Liver (tissue), 9 donors: ENCODE measurements around the gene UBE2QL1. TPM values are rescaled to one million over a fixed set of nuclear protein-coding genes. Genes with fewer than 3 reads are reported as not detected.

ENCODE experiments used
- DNase-seq: peaks from one replicate; pipeline ENCODE4 v3.0.0-alpha.2; 2017; ENCODE audit warnings: low spot score
- H3K27ac ChIP-seq, 2 donors: one replicate each; pipeline ENCODE4 v1.7.0; 2013; ENCODE audit warnings: inconsistent platforms in 2 of 2, low read length in 2 of 2, control low read depth in 1 of 2, low read depth in 1 of 2, mild to moderate bottlenecking in 1 of 2
- H3K27me3 ChIP-seq, 4 donors: one replicate each; pipeline versions ENCODE4 v1.6.1 to v1.7.0; 2013; ENCODE audit warnings: low read length in 3 of 4, inconsistent platforms in 1 of 4, mild to moderate bottlenecking in 1 of 4, moderate library complexity in 1 of 4; ENCODE audit not compliant: control insufficient read depth in 4 of 4, insufficient read depth in 4 of 4
- H3K36me3 ChIP-seq, 4 donors: one replicate each; pipeline versions ENCODE4 v1.6.1 to v1.7.0; 2013; ENCODE audit warnings: low read length in 3 of 4, mild to moderate bottlenecking in 3 of 4, low read depth in 1 of 4, moderate library complexity in 1 of 4; ENCODE audit not compliant: control insufficient read depth in 4 of 4, insufficient read depth in 3 of 4
- H3K4me1 ChIP-seq, 4 donors: one replicate each; pipeline versions ENCODE4 v1.6.1 to v1.7.0; 2013; ENCODE audit warnings: low read length in 3 of 4, mild to moderate bottlenecking in 3 of 4, moderate library complexity in 1 of 4; ENCODE audit not compliant: control insufficient read depth in 4 of 4, insufficient read depth in 4 of 4
- H3K4me3 ChIP-seq, 3 donors: one replicate each; pipeline versions ENCODE4 v1.6.1 to v1.7.0; 2013; ENCODE audit warnings: low read length in 3 of 3, control low read depth in 1 of 3, low read depth in 1 of 3, mild to moderate bottlenecking in 1 of 3
- H3K9ac ChIP-seq, 2 donors: one replicate each; pipeline ENCODE4 v1.7.0; 2013; ENCODE audit warnings: low read length in 2 of 2, mild to moderate bottlenecking in 2 of 2, moderate library complexity in 2 of 2, control low read depth in 1 of 2, low read depth in 1 of 2
- H3K9me3 ChIP-seq, 4 donors: one replicate each; pipeline versions ENCODE4 v1.6.1 to v1.7.0; 2013; ENCODE audit warnings: low read length in 3 of 4; ENCODE audit not compliant: control insufficient read depth in 4 of 4
- EGR1 ChIP-seq, 2 donors: IDR thresholded peaks; 2 replicates each; pipeline ENCODE4 v1.6.1; 2016 to 2018; ENCODE audit warnings: antibody characterized with exemption in 2 of 2, low read depth in 2 of 2
- FOXA1 ChIP-seq: IDR thresholded peaks from 2 replicates; pipeline ENCODE4 v1.6.1; 2016; ENCODE audit warnings: antibody characterized with exemption
- FOXA2 ChIP-seq: IDR thresholded peaks from 2 replicates; pipeline ENCODE4 v1.6.1; 2016; ENCODE audit warnings: antibody characterized with exemption
- GABPA ChIP-seq, 2 donors: IDR thresholded peaks in 1 of 2; conservative IDR thresholded peaks in 1 of 2; 2 replicates each; pipeline ENCODE4 v1.6.1; 2016; ENCODE audit warnings: antibody characterized with exemption in 2 of 2, mild to moderate bottlenecking in 1 of 2, moderate library complexity in 1 of 2
- HNF4A ChIP-seq, 2 donors: conservative IDR thresholded peaks; 2 replicates each; pipeline ENCODE4 v1.6.1; 2016; ENCODE audit warnings: antibody characterized with exemption in 2 of 2, mild to moderate bottlenecking in 2 of 2
- HNF4G ChIP-seq: IDR thresholded peaks from 2 replicates; pipeline ENCODE4 v1.6.1; 2016; ENCODE audit warnings: antibody characterized with exemption
- JUND ChIP-seq, 2 donors: IDR thresholded peaks; 2 replicates each; pipeline ENCODE4 v1.6.1; 2016; ENCODE audit warnings: antibody characterized with exemption in 2 of 2
- NR2F2 ChIP-seq: IDR thresholded peaks from 2 replicates; pipeline ENCODE4 v1.6.1; 2016; ENCODE audit warnings: antibody characterized with exemption
- RAD21 ChIP-seq, 2 donors: IDR thresholded peaks; 2 replicates each; pipeline ENCODE4 v1.6.1; 2016; ENCODE audit warnings: antibody characterized with exemption in 2 of 2, mild to moderate bottlenecking in 2 of 2
- RXRA ChIP-seq, 2 donors: IDR thresholded peaks; 2 replicates each; pipeline ENCODE4 v1.6.1; 2017 to 2018; ENCODE audit warnings: antibody characterized with exemption in 2 of 2, mild to moderate bottlenecking in 1 of 2
- SP1 ChIP-seq: IDR thresholded peaks from 2 replicates; pipeline ENCODE4 v1.6.1; 2018; ENCODE audit warnings: antibody characterized with exemption, mild to moderate bottlenecking
- TAF1 ChIP-seq: conservative IDR thresholded peaks from 2 replicates; pipeline ENCODE4 v1.6.1; 2016; ENCODE audit warnings: antibody characterized with exemption, mild to moderate bottlenecking
- YY1 ChIP-seq: IDR thresholded peaks from 2 replicates; pipeline ENCODE4 v1.6.1; 2016; ENCODE audit warnings: antibody characterized with exemption, mild to moderate bottlenecking
- WGBS: extraction: QIAGEN DNeasy Blood & Tissue Kit; methylation state at CpG from one replicate; pipeline ENCODE4 v1.1.7; 2013; 5-methylcytosine and 5-hydroxymethylcytosine counted together
- polyA plus RNA-seq, 2 donors: library from polyadenylated mRNA; stranded (reverse) in 1 of 2; unstranded in 1 of 2; fragments of 200-250 nt in 1 of 2; fragments of >200 nt in 1 of 2; fragmentation: Nextera tagmentation in 1 of 2; extraction: Ambion mirVana in 1 of 2; gene quantifications; one replicate each; pipeline versions ENCODE4 v1.2.1 to v1.2.3, GENCODE V29; 2013 to 2015
- total RNA-seq, 2 donors: library from RNA; depleted of rRNA; stranded (reverse); fragments of >200 nt; gene quantifications; one replicate each; pipeline ENCODE4 v1.2.3, GENCODE V29; 2014
- TF ChIP-seq, protein P1 (sequence below): fragments of 150-350 bp; IDR thresholded peaks from 2 replicates; pipeline ENCODE4 v1.5.1; 2017; ENCODE audit warnings: improper control_type of control experiment, low read depth, low read length; ENCODE audit not compliant: missing input control
- TF ChIP-seq, protein P2 (sequence below): IDR thresholded peaks from 2 replicates; pipeline ENCODE4 v1.6.1; 2016; ENCODE audit warnings: antibody characterized with exemption, mild to moderate bottlenecking
- TF ChIP-seq, protein P3 (sequence below): IDR thresholded peaks from 2 replicates; pipeline ENCODE4 v1.6.1; 2016; ENCODE audit warnings: antibody characterized with exemption
- TF ChIP-seq, protein P4 (sequence below): IDR thresholded peaks from 2 replicates; pipeline ENCODE4 v1.6.1; 2016; ENCODE audit warnings: antibody characterized with exemption
- TF ChIP-seq, protein P5 (sequence below): IDR thresholded peaks from 2 replicates; pipeline ENCODE4 v1.6.1; 2016; ENCODE audit warnings: antibody characterized with exemption
- donor health status: healthy.
- donor health status: healthy.
- donor health status: healthy.
- donor health status: healthy.
- donor health status: healthy.

UBE2QL1 gene
- total and polyA plus RNA-seq, 4 donors = 0.09 to 1.9 (median 0.36) TPM

DNA sequence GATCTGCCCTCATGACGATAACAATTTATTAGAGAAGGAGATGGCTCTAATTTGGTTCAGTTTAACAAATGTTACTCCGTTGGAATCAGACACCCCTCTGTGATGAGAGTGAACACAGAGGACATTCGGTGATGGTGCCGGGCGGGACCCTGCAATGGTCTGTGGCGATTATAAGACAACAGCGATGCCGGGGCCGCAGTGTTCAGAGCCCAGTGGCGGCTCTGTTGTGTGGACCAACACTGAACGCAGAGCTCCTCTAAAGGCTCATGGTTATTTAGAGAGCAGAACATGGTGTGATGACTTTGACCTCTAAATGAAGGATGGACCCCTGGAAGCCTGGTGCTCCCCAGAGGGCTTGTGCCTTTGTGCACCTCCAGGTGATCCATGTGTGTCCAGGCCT, 21.2 kb downstream of the UBE2QL1 start (continued):
- TF ChIP-seq, protein P1, sequence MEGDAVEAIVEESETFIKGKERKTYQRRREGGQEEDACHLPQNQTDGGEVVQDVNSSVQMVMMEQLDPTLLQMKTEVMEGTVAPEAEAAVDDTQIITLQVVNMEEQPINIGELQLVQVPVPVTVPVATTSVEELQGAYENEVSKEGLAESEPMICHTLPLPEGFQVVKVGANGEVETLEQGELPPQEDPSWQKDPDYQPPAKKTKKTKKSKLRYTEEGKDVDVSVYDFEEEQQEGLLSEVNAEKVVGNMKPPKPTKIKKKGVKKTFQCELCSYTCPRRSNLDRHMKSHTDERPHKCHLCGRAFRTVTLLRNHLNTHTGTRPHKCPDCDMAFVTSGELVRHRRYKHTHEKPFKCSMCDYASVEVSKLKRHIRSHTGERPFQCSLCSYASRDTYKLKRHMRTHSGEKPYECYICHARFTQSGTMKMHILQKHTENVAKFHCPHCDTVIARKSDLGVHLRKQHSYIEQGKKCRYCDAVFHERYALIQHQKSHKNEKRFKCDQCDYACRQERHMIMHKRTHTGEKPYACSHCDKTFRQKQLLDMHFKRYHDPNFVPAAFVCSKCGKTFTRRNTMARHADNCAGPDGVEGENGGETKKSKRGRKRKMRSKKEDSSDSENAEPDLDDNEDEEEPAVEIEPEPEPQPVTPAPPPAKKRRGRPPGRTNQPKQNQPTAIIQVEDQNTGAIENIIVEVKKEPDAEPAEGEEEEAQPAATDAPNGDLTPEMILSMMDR = no peak
- TF ChIP-seq HNF4A (conservative IDR thresholded peaks at IDR 0.05) (no peak), RXRA (IDR thresholded peaks at IDR 0.05) (no peak)

DNA sequence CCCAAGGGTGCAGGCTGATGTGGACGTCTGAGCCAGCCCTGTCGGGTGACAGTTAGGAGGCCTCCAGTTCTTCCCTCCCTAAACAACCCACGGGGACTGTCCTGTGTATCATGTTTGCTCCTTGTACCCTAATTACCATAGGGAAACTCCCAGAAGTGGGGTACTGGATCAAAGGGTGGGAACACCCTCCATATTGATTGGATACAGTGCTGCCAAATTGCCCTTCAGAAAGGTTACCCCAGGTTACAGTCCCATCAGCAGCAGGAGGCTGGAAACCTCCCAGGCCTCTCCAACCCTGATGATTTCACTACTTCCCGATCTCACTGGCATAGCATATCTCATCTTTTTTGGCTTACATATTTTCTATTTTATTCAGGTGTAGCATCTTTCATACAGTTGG, 22.0 kb downstream of the UBE2QL1 start:
- WGBS = 37% methylated on average over 4 of the region's 4 CpGs
- Histone ChIP-seq H3K4me1 (peaks cover 2 to 11% (median 10%) of the 10 kb centered on the region in 4 donors), H3K9me3 (no peaks in the 10 kb centered on the region), H3K27me3 (no peaks in the 10 kb centered on the region), H3K27ac (no peak overlapping the region), H3K36me3 (no peaks in the 10 kb centered on the region), H3K9ac (no peak overlapping the region), H3K4me3 (no peak overlapping the region)
- no peak for DNase-seq
- peak; percentile 93 for TF ChIP-seq RXRA (IDR thresholded peaks at IDR 0.05)
- TF ChIP-seq HNF4G = peak; percentile 47
- peak in 1 of 2 donors; percentile 31 for TF ChIP-seq JUND (IDR thresholded peaks at IDR 0.05)
- TF ChIP-seq, protein P2, sequence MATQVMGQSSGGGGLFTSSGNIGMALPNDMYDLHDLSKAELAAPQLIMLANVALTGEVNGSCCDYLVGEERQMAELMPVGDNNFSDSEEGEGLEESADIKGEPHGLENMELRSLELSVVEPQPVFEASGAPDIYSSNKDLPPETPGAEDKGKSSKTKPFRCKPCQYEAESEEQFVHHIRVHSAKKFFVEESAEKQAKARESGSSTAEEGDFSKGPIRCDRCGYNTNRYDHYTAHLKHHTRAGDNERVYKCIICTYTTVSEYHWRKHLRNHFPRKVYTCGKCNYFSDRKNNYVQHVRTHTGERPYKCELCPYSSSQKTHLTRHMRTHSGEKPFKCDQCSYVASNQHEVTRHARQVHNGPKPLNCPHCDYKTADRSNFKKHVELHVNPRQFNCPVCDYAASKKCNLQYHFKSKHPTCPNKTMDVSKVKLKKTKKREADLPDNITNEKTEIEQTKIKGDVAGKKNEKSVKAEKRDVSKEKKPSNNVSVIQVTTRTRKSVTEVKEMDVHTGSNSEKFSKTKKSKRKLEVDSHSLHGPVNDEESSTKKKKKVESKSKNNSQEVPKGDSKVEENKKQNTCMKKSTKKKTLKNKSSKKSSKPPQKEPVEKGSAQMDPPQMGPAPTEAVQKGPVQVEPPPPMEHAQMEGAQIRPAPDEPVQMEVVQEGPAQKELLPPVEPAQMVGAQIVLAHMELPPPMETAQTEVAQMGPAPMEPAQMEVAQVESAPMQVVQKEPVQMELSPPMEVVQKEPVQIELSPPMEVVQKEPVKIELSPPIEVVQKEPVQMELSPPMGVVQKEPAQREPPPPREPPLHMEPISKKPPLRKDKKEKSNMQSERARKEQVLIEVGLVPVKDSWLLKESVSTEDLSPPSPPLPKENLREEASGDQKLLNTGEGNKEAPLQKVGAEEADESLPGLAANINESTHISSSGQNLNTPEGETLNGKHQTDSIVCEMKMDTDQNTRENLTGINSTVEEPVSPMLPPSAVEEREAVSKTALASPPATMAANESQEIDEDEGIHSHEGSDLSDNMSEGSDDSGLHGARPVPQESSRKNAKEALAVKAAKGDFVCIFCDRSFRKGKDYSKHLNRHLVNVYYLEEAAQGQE = peak; percentile 26
- TF ChIP-seq, protein P3, sequence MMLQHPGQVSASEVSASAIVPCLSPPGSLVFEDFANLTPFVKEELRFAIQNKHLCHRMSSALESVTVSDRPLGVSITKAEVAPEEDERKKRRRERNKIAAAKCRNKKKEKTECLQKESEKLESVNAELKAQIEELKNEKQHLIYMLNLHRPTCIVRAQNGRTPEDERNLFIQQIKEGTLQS = no peak
- TF ChIP-seq, protein P4, sequence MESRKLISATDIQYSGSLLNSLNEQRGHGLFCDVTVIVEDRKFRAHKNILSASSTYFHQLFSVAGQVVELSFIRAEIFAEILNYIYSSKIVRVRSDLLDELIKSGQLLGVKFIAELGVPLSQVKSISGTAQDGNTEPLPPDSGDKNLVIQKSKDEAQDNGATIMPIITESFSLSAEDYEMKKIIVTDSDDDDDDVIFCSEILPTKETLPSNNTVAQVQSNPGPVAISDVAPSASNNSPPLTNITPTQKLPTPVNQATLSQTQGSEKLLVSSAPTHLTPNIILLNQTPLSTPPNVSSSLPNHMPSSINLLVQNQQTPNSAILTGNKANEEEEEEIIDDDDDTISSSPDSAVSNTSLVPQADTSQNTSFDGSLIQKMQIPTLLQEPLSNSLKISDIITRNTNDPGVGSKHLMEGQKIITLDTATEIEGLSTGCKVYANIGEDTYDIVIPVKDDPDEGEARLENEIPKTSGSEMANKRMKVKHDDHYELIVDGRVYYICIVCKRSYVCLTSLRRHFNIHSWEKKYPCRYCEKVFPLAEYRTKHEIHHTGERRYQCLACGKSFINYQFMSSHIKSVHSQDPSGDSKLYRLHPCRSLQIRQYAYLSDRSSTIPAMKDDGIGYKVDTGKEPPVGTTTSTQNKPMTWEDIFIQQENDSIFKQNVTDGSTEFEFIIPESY = no peak
- no peak for TF ChIP-seq EGR1 (IDR thresholded peaks at IDR 0.05; ENCODE audit: low read depth in 2 of 2)
- peak; percentile 32 for TF ChIP-seq YY1
- no peak for TF ChIP-seq FOXA2
- TF ChIP-seq, protein P5, sequence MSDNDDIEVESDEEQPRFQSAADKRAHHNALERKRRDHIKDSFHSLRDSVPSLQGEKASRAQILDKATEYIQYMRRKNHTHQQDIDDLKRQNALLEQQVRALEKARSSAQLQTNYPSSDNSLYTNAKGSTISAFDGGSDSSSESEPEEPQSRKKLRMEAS = no peak
- TF ChIP-seq RAD21 (IDR thresholded peaks at IDR 0.05) = peak in 1 of 2 donors; percentile 33
- peak; percentile 22 for TF ChIP-seq FOXA1
- TF ChIP-seq TAF1 = no peak
- TF ChIP-seq GABPA (IDR thresholded peaks at IDR 0.05 in 1 of 2, conservative IDR thresholded peaks at IDR 0.05 in 1 of 2) = no peak
- TF ChIP-seq SP1 = peak; percentile 75
- no peak for TF ChIP-seq NR2F2
- TF ChIP-seq HNF4A (conservative IDR thresholded peaks at IDR 0.05) = peak; percentile 73 to 77
- TF ChIP-seq, protein P1 = no peak
